HL-60 (cell line): ENCODE results near the gene CACNG3.

Experiments used
- DNase-seq, 2 experiments: peaks; one replicate each; pipeline ENCODE4 v3.0.0-alpha.2; 2010 to 2020; ENCODE audit warnings: low read depth in 1 of 2, low spot score in 1 of 2
- H3K27ac ChIP-seq: fragments of 250-450 bp; sonication (Bioruptor Pico); replicated peaks from 2 replicates; pipeline ENCODE4 v1.5.1; 2020; ENCODE audit warnings: mild to moderate bottlenecking, moderate library complexity
- H3K27me3 ChIP-seq: fragments of 250-450 bp; sonication (Bioruptor Pico); 2 replicates; pipeline ENCODE4 v1.5.1; 2021; ENCODE audit warnings: mild to moderate bottlenecking, moderate library complexity; ENCODE audit not compliant: insufficient read depth, poor library complexity, severe bottlenecking
- H3K4me3 ChIP-seq: replicated peaks from 2 replicates; pipeline ENCODE4 v1.5.1; 2011; ENCODE audit warnings: mild to moderate bottlenecking, control low read depth, low read length; ENCODE audit not compliant: insufficient read depth
- GABPA ChIP-seq: IDR thresholded peaks from 2 replicates; pipeline ENCODE4 v1.6.1; 2012; ENCODE audit warnings: low read depth
- POLR2AphosphoS5 ChIP-seq: IDR thresholded peaks from 2 replicates; pipeline ENCODE4 v1.6.1; 2012; ENCODE audit warnings: low read depth
- SPI1 ChIP-seq: IDR thresholded peaks from 2 replicates; pipeline ENCODE4 v1.6.1; 2012; ENCODE audit warnings: low read depth, mild to moderate bottlenecking, borderline replicate concordance
- TF ChIP-seq, protein P1 (sequence below): IDR thresholded peaks from one replicate; pipeline ENCODE4 v1.5.1; 2011; ENCODE audit warnings: low read length, control low read depth, inconsistent platforms; ENCODE audit not compliant: insufficient read depth
- TF ChIP-seq, protein P2 (sequence below): IDR thresholded peaks from 2 replicates; pipeline ENCODE4 v1.6.1; 2012; ENCODE audit warnings: low read depth; ENCODE audit not compliant: insufficient replicate concordance

The CACNG3 gene

DNA sequence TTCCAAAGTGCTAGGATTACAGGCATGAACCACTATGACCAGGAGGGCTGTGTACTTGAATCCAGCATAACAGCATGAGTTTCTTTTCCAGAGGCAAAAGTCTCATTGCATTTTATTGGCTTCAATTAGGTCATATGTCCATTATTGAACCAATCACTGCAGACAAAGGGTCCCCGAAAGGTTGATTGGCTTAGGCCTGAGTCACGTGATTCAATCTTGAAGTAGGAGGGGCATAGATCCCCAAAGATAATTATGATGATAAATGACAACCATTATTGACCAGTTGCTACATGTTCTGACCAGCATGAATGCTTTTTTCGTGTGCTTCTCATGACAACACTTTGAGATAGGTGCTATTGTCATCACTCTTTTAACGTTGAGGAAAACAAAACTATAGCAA is 25.3 kb downstream of the CACNG3 start:
- H3K27me3 ChIP-seq, result no peaks in the 10 kb centered on the region
- H3K27ac ChIP-seq, result no peak overlapping the region
- TF ChIP-seq SPI1 (no peak), POLR2AphosphoS5 (no peak), GABPA (no peak)
- TF ChIP-seq, protein P1, sequence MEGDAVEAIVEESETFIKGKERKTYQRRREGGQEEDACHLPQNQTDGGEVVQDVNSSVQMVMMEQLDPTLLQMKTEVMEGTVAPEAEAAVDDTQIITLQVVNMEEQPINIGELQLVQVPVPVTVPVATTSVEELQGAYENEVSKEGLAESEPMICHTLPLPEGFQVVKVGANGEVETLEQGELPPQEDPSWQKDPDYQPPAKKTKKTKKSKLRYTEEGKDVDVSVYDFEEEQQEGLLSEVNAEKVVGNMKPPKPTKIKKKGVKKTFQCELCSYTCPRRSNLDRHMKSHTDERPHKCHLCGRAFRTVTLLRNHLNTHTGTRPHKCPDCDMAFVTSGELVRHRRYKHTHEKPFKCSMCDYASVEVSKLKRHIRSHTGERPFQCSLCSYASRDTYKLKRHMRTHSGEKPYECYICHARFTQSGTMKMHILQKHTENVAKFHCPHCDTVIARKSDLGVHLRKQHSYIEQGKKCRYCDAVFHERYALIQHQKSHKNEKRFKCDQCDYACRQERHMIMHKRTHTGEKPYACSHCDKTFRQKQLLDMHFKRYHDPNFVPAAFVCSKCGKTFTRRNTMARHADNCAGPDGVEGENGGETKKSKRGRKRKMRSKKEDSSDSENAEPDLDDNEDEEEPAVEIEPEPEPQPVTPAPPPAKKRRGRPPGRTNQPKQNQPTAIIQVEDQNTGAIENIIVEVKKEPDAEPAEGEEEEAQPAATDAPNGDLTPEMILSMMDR, result no peak
- TF ChIP-seq, protein P2, sequence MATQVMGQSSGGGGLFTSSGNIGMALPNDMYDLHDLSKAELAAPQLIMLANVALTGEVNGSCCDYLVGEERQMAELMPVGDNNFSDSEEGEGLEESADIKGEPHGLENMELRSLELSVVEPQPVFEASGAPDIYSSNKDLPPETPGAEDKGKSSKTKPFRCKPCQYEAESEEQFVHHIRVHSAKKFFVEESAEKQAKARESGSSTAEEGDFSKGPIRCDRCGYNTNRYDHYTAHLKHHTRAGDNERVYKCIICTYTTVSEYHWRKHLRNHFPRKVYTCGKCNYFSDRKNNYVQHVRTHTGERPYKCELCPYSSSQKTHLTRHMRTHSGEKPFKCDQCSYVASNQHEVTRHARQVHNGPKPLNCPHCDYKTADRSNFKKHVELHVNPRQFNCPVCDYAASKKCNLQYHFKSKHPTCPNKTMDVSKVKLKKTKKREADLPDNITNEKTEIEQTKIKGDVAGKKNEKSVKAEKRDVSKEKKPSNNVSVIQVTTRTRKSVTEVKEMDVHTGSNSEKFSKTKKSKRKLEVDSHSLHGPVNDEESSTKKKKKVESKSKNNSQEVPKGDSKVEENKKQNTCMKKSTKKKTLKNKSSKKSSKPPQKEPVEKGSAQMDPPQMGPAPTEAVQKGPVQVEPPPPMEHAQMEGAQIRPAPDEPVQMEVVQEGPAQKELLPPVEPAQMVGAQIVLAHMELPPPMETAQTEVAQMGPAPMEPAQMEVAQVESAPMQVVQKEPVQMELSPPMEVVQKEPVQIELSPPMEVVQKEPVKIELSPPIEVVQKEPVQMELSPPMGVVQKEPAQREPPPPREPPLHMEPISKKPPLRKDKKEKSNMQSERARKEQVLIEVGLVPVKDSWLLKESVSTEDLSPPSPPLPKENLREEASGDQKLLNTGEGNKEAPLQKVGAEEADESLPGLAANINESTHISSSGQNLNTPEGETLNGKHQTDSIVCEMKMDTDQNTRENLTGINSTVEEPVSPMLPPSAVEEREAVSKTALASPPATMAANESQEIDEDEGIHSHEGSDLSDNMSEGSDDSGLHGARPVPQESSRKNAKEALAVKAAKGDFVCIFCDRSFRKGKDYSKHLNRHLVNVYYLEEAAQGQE, result no peak
- no peak overlapping the region for H3K4me3 ChIP-seq
- no peak for DNase-seq

DNA sequence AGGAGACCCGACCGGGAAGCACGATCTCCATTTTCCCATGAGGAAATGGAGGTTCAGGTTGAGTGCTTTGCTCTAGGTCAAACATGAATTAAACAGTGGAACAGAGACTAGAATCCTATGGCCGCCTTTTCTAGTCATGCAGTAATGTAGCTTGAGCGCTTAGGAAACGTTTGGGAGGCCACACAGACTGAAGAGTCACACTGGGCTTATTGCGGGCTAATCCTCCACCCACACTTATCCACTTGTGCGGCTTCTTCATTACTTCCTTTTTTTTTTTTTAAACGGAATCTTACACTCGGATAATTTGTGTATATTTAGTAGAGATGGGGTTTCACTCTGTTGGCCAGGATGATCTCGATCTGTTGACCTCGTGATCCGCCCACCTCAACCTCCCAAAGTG is 26.0 kb downstream of the CACNG3 start:
- Histone ChIP-seq H3K4me3 (no peak overlapping the region), H3K27me3 (no peaks in the 10 kb centered on the region), H3K27ac (no peak overlapping the region)
- DNase-seq, result no peak
- TF ChIP-seq, protein P2, result no peak
- TF ChIP-seq POLR2AphosphoS5 (no peak), GABPA (no peak), SPI1 (no peak)
- TF ChIP-seq, protein P1, result no peak

DNA sequence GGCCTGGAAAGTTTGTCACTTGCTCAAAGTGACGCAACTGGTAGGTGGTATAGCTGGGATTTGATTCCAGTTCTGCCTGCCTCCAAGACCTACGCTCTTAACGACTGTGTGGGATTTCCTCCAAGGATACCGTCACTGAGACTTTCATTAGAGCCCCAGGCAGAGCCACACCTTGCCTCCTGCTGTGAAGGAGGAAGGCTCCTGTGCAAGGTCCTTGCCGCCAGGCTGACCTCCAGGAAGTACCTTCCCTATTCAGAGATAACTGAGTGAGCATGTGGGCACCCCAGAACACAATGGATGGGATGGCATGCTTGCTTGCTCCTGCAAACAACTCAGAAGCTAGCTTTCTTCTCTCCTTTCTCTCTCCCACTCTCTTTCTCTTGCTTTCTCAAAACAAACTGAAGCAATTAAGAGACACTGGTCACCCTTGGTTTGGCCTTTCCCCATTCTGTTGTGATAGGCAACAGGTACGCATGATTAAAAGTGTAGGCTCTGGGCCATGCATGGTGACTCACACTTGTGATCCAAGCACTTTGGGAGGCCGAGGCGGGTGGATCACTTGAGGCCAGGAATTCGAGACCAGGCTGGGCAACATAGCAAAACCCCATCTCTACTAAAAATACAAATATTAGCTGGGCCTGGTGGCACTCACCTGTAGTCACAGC is 30.7 kb downstream of the CACNG3 start:
- TF ChIP-seq GABPA (no peak), SPI1 (no peak), POLR2AphosphoS5 (no peak)
- TF ChIP-seq, protein P2, result no peak
- TF ChIP-seq, protein P1, result no peak
- DNase-seq, result no peak
- H3K4me3 ChIP-seq, result no peak overlapping the region
- no peak overlapping the region for H3K27ac ChIP-seq
- H3K27me3 ChIP-seq, result no peaks in the 10 kb centered on the region
